Right lobe of liver (tissue), 6 donors: Measurements from ENCODE around the gene ATG10. TPM values are rescaled to one million over a fixed set of nuclear protein-coding genes. Genes with fewer than 3 reads are reported as not detected.

Source experiments
- ATAC-seq, 4 donors: fragments of 200-7000 bp; cut with Tn5 transposase; one replicate each; pipeline ENCODE4 v1.9.1; 2020; ENCODE audit warnings: mild to moderate bottlenecking in 4 of 4, moderate library complexity in 4 of 4
- DNase-seq, 3 donors: peaks; one replicate each; pipeline ENCODE4 v3.0.0-alpha.2; 2020
- H3K27ac ChIP-seq, 3 donors: fragments of 200-600 bp; one replicate each; pipeline ENCODE4 v1.8.0; 2022
- H3K27me3 ChIP-seq, 2 donors: fragments of 200-600 bp; one replicate each; pipeline ENCODE4 v1.8.0; 2022
- H3K36me3 ChIP-seq, 4 donors: fragments of 200-600 bp; sonication (generic) in 1 of 4; one replicate each; pipeline versions ENCODE4 v1.5.1 to v1.8.0; 2017 to 2022; ENCODE audit warnings: control low read depth in 1 of 4
- H3K4me1 ChIP-seq, 4 donors: fragments of 200-600 bp; sonication (generic) in 1 of 4; one replicate each; pipeline versions ENCODE4 v1.5.1 to v1.8.0; 2017 to 2022; ENCODE audit warnings: control low read depth in 1 of 4
- H3K4me3 ChIP-seq, 3 donors: fragments of 200-600 bp; one replicate each; pipeline ENCODE4 v1.8.0; 2022
- H3K9me3 ChIP-seq, 4 donors: fragments of 200-600 bp; sonication (generic) in 1 of 4; one replicate each; pipeline versions ENCODE4 v1.5.1 to v1.8.0; 2017 to 2022; ENCODE audit warnings: control low read depth in 1 of 4
- POLR2A ChIP-seq: fragments of 450-650 bp; IDR thresholded peaks from one replicate; pipeline ENCODE4 v1.6.1; 2017; ENCODE audit warnings: antibody characterized with exemption, mild to moderate bottlenecking
- WGBS: methylation state at CpG from one replicate; pipeline ENCODE4 v1.1.6; 2018; ENCODE audit warnings: low coverage, low lambda C conversion rate; ENCODE audit not compliant: insufficient coverage; ENCODE audit errors: missing lambda C conversion rate; 5-methylcytosine and 5-hydroxymethylcytosine counted together
- intact Hi-C, 2 donors: fragments of 100-400 bp; cut with DNase I; formaldehyde crosslinking; loops; one replicate each; pipeline versions ENCODE4 v1.11.2 to v1.14.1; 2022
- total RNA-seq, 6 experiments: library from RNA; depleted of rRNA in 2 of 6; stranded (reverse); fragments of >200 nt in 2 of 6; fragmentation: NEBNext Ultra II Directional in 3 of 6; extraction: Animal tissue kit (Norgen Biotek cat#: 25700) in 3 of 6; gene quantifications; one replicate each; pipeline versions ENCODE4 v1.1.0 to v1.2.4, GENCODE V29; 2016 to 2023
- TF ChIP-seq, protein P1 (sequence below), 4 donors: fragments of 200-600 bp in 3 of 4; fragments of 450-650 bp in 1 of 4; IDR thresholded peaks; one replicate each; pipeline versions ENCODE4 v1.5.1 to v1.8.0; 2016 to 2022; ENCODE audit warnings: antibody characterized with exemption in 4 of 4, mild to moderate bottlenecking in 2 of 4
- donor health status: DM: no; HTN: yes; CAD: no.
- donor health status: DM: no; HTN: no; CAD: no.
- donor health status: DM: no; HTN: no; CAD: no.
- donor health status: DM: no; HTN: yes; CAD: no.
- donor health status: DM: no; HTN: yes; CAD: no.

Gene ATG10
- total RNA-seq, 6 experiments from 2014 or later: 2.9 to 8.0 (median 4.4) TPM

- 76% methylated on average over 4 of the region's 4 CpGs for WGBS
- no peak for ATAC-seq
Observed at GRCh38 chr5:81963544-81963943, 8.3 kb upstream of the ATG10 start.

DNA sequence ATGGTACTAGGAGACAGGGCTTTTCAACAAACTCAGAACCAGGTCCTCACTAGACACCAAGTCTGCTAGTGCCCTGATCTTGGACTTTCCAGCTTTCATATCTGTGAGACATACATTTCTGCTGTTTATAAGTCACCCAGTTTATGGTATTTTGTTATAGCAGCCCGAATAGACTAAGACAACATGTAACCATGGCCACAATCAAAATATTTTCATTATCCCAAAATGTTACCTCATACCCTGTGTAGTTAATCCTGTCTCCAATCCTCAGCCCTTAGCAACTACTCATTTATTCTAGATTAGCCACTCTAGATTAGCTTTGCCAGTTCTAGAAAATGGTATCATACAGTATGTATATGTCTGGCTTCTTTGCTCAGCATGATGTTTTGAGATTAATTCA, 6.3 kb upstream of the ATG10 start:
- H3K4me1 ChIP-seq: no peaks in the 10 kb centered on the region
- no peaks in the 10 kb centered on the region for H3K27me3 ChIP-seq
- no peak for DNase-seq
- WGBS: 50% methylated on average over 1 of the region's 1 CpG
- H3K36me3 ChIP-seq: no peaks in the 10 kb centered on the region
- no peak overlapping the region for H3K27ac ChIP-seq
- no peak for ATAC-seq
- intact Hi-C loops: no loop called here
- H3K4me3 ChIP-seq: no peak overlapping the region
- TF ChIP-seq, protein P1, sequence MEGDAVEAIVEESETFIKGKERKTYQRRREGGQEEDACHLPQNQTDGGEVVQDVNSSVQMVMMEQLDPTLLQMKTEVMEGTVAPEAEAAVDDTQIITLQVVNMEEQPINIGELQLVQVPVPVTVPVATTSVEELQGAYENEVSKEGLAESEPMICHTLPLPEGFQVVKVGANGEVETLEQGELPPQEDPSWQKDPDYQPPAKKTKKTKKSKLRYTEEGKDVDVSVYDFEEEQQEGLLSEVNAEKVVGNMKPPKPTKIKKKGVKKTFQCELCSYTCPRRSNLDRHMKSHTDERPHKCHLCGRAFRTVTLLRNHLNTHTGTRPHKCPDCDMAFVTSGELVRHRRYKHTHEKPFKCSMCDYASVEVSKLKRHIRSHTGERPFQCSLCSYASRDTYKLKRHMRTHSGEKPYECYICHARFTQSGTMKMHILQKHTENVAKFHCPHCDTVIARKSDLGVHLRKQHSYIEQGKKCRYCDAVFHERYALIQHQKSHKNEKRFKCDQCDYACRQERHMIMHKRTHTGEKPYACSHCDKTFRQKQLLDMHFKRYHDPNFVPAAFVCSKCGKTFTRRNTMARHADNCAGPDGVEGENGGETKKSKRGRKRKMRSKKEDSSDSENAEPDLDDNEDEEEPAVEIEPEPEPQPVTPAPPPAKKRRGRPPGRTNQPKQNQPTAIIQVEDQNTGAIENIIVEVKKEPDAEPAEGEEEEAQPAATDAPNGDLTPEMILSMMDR (IDR thresholded peaks at IDR 0.05): no peak
- no peak for TF ChIP-seq POLR2A
- H3K9me3 ChIP-seq: no peaks in the 10 kb centered on the region

More at GRCh38 chr5:81963544-81963943, 8.3 kb upstream of the ATG10 start:
- DNase-seq: no peak
- no peak for TF ChIP-seq POLR2A
- TF ChIP-seq, protein P1 (IDR thresholded peaks at IDR 0.05): no peak
- Histone ChIP-seq H3K9me3 (no peaks in the 10 kb centered on the region), H3K36me3 (no peaks in the 10 kb centered on the region), H3K4me1 (no peaks in the 10 kb centered on the region), H3K27ac (no peak overlapping the region), H3K27me3 (no peaks in the 10 kb centered on the region), H3K4me3 (no peak overlapping the region)
- intact Hi-C loops: no loop called here

- ATAC-seq: no peak
- WGBS: 95% methylated on average over 3 of the region's 3 CpGs
- no peaks in the 10 kb centered on the region for H3K9me3 ChIP-seq
Observed at GRCh38 chr5:81969226-81969625, 2.6 kb upstream of the ATG10 start.

GRCh38 chr5:81969912-81970311, 1.9 kb upstream of the ATG10 start:
- Histone ChIP-seq H3K27me3 (no peaks in the 10 kb centered on the region), H3K27ac (no peak overlapping the region), H3K36me3 (no peaks in the 10 kb centered on the region), H3K4me3 (no peak overlapping the region), H3K4me1 (no peaks in the 10 kb centered on the region), H3K9me3 (no peaks in the 10 kb centered on the region)
- ATAC-seq: no peak
- 100% methylated on average over 2 of the region's 2 CpGs for WGBS
- DNase-seq: no peak
- TF ChIP-seq, protein P1 (IDR thresholded peaks at IDR 0.05): no peak
- TF ChIP-seq POLR2A: no peak
- intact Hi-C loops: no loop called here

More at GRCh38 chr5:81969226-81969625, 2.6 kb upstream of the ATG10 start:
- Histone ChIP-seq H3K36me3 (no peaks in the 10 kb centered on the region), H3K4me1 (no peaks in the 10 kb centered on the region), H3K4me3 (no peak overlapping the region), H3K27me3 (no peaks in the 10 kb centered on the region), H3K27ac (no peak overlapping the region)
- no peak for DNase-seq
- TF ChIP-seq POLR2A: no peak
- TF ChIP-seq, protein P1 (IDR thresholded peaks at IDR 0.05): no peak
- intact Hi-C loops: no loop called here
